HEK293T (cell line): ENCODE data around the gene RNGTT.

ENCODE experiments used
- CTCF ChIA-PET: fragments of 350-600 bp; formaldehyde crosslinking; extraction: SDS; loops from one replicate; lab custom pipeline; 2021; ENCODE audit warnings: antibody characterized with exemption, inconsistent platforms; lab: Yijun Ruan, JAX
- POLR2A ChIA-PET: fragments of 350-600 bp; formaldehyde crosslinking; extraction: SDS; loops from one replicate; lab custom pipeline; 2020; ENCODE audit warnings: antibody characterized with exemption, inconsistent platforms; lab: Yijun Ruan, JAX
- DNase-seq: peaks from one replicate; pipeline ENCODE4 v3.0.0; 2012; ENCODE audit warnings: mixed read lengths; ENCODE audit errors: extremely low spot score
- ARNT ChIP-seq: fragments of 450-650 bp; IDR thresholded peaks from 2 replicates; pipeline ENCODE4 v1.6.1; 2017; ENCODE audit warnings: mild to moderate bottlenecking
- BHLHE40 ChIP-seq: fragments of 450-650 bp; IDR thresholded peaks from 2 replicates; pipeline ENCODE4 v1.6.1; 2016; ENCODE audit warnings: mild to moderate bottlenecking, moderate library complexity, borderline replicate concordance
- CTBP1 ChIP-seq: fragments of 450-650 bp; IDR thresholded peaks from 2 replicates; pipeline ENCODE4 v1.6.1; 2016; ENCODE audit warnings: borderline replicate concordance
- ELF4 ChIP-seq: fragments of 450-650 bp; IDR thresholded peaks from 2 replicates; pipeline ENCODE4 v1.6.1; 2017; ENCODE audit warnings: antibody characterized with exemption
- FOXA1 ChIP-seq: fragments of 450-650 bp; IDR thresholded peaks from 2 replicates; pipeline ENCODE4 v1.6.1; 2016; ENCODE audit warnings: mild to moderate bottlenecking
- FOXK2 ChIP-seq: fragments of 450-650 bp; IDR thresholded peaks from 2 replicates; pipeline ENCODE4 v1.6.1; 2016; ENCODE audit warnings: mild to moderate bottlenecking
- FOXM1 ChIP-seq: fragments of 450-650 bp; IDR thresholded peaks from 2 replicates; pipeline ENCODE4 v1.6.1; 2017; ENCODE audit warnings: mild to moderate bottlenecking, borderline replicate concordance
- HDGF ChIP-seq: fragments of 450-650 bp; IDR thresholded peaks from 2 replicates; pipeline ENCODE4 v1.6.1; 2017; ENCODE audit warnings: antibody characterized with exemption, borderline replicate concordance
- L3MBTL2 ChIP-seq: fragments of 450-650 bp; conservative IDR thresholded peaks from 2 replicates; pipeline ENCODE4 v1.6.1; 2016; ENCODE audit warnings: mild to moderate bottlenecking
- LEF1 ChIP-seq: fragments of 450-650 bp; IDR thresholded peaks from 2 replicates; pipeline ENCODE4 v1.6.1; 2017; ENCODE audit warnings: mild to moderate bottlenecking, borderline replicate concordance
- NFRKB ChIP-seq: fragments of 450-650 bp; IDR thresholded peaks from 2 replicates; pipeline ENCODE4 v1.6.1; 2016; ENCODE audit warnings: mild to moderate bottlenecking, moderate library complexity
- SP1 ChIP-seq: fragments of 450-650 bp; IDR thresholded peaks from 2 replicates; pipeline ENCODE4 v1.6.1; 2017
- SUZ12 ChIP-seq: fragments of 450-650 bp; IDR thresholded peaks from 2 replicates; pipeline ENCODE4 v1.6.1; 2016; ENCODE audit warnings: mild to moderate bottlenecking
- TARDBP ChIP-seq: fragments of 450-650 bp; IDR thresholded peaks from 2 replicates; pipeline ENCODE4 v1.6.1; 2016
- ZNF384 ChIP-seq: fragments of 450-650 bp; IDR thresholded peaks from 2 replicates; pipeline ENCODE4 v1.6.1; 2016
- TF ChIP-seq, protein P1 (sequence below): fragments of 450-650 bp; IDR thresholded peaks from 2 replicates; pipeline ENCODE4 v1.6.1; 2016

RNGTT gene

DNA sequence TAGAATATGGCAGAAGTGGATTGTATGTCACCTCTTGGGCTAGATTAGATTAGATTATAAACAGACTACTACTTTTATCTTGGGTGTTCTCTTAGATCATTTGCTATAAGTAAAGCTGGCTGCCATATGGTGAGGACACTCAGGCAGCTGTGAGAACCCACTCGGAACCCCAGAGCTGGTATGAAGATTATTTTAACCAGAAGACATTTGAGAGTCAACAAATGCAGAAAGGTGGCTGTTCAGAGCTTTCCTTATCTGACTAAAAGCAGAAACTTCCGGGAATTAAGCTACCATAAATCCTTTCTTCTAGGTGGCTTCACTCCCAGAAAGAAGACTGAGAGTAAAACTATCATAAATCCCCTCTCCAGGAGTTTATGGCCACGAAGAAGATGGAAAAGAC lies 91.9 kb downstream of the RNGTT start:
- no peak for TF ChIP-seq NFRKB
- TF ChIP-seq, protein P1, sequence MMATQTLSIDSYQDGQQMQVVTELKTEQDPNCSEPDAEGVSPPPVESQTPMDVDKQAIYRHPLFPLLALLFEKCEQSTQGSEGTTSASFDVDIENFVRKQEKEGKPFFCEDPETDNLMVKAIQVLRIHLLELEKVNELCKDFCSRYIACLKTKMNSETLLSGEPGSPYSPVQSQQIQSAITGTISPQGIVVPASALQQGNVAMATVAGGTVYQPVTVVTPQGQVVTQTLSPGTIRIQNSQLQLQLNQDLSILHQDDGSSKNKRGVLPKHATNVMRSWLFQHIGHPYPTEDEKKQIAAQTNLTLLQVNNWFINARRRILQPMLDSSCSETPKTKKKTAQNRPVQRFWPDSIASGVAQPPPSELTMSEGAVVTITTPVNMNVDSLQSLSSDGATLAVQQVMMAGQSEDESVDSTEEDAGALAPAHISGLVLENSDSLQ: no peak
- TF ChIP-seq FOXA1: no peak
- no peak for TF ChIP-seq ELF4
- no peak for TF ChIP-seq FOXK2
- no peak for TF ChIP-seq TARDBP
- no peak for TF ChIP-seq ZNF384
- no peak for TF ChIP-seq HDGF
- TF ChIP-seq SUZ12: no peak
- TF ChIP-seq LEF1: no peak
- no peak for TF ChIP-seq CTBP1
- no peak for TF ChIP-seq ARNT
- no peak for TF ChIP-seq BHLHE40
- no peak for TF ChIP-seq L3MBTL2
- TF ChIP-seq FOXM1: no peak
- TF ChIP-seq SP1: no peak
- no peak for DNase-seq
- ChIA-PET POLR2A (no interaction called here), CTCF (interaction anchor here (0.7 to 1.3 kb wide), 2 partner anchors 10 to 722 kb away, joined by 3 read pairs; no protein-coding TSS in a partner anchor)

DNA sequence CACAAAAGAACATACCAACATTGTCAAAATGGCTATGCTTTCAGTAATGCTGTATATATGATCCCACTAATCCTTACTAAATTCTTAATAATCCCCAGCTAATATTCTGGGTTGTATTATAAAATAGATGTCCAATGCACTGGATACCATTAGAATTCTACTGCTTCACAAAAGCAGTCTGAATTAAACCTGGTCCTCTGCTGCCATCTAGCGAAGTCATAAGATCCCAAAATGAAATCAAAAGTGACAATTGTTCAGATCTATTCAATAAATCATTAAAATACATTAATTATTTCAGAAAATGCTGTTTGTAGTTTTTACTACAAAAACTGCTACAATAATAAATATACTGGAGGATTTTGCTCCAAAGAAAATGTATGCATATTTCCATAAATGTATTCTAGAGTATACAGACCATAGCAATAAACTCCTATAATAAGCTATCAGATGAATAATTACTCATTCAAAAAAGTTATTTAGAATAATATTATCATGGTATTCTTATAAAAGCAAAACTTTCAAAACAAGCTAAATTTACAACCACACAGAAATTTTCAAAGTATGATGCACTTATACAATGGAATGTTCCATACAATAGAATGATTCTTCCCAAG lies 92.6 kb downstream of the RNGTT start:
- ChIA-PET POLR2A (no interaction called here), CTCF (interaction anchor here (0.5 to 1.4 kb wide), 4 partner anchors 11 to 926 kb away, joined by 3 read pairs; no protein-coding TSS in a partner anchor)
- DNase-seq: peak; percentile 18
- no peak for TF ChIP-seq SUZ12
- TF ChIP-seq, protein P1: peak; percentile 20; the same call in 1 of the 2 replicates

DNA sequence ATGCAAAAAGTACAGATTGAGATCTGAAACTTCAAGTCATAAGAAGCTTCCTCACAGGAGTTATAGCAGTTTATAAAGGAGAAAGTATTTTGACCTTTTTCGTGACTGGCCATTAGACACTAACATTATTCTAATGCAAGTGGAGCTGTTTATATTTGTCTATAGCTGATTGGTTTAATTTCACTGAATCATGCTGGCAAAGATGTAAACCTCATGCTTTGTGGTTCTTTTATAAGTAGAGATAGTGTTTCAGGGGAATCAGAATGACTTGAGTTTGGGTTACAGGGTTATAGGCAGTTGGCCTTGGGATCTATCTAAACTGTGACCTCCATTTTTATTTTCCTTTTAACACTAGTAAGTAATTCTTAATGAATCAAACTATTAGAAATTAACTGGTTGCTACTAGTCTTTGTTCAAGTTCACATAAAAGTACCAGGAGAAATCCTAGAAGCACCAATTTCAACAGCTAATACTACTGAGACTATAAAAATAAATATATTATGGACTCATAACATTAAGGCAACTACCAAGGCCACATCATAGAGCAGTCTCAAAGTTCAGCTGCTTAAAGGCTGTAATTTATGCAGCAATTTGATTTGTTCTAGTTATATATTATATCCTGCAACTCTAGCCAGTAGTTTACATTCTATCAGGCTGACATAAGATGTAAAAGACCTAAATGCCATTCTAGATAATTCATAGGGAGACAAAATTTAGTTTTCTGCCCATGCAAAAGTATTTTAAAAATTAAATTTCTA lies 94.0 kb downstream of the RNGTT start:
- POLR2A ChIA-PET: no interaction called here
- TF ChIP-seq SUZ12 (no peak), SP1 (no peak), LEF1 (no peak), FOXK2 (no peak), ZNF384 (no peak), HDGF (no peak), ELF4 (no peak), FOXA1 (no peak), L3MBTL2 (no peak), NFRKB (no peak), BHLHE40 (no peak), CTBP1 (no peak), TARDBP (no peak), FOXM1 (no peak), ARNT (no peak)
- TF ChIP-seq, protein P1: no peak
- no peak for DNase-seq
- CTCF ChIA-PET: interaction anchor here (1.4 kb wide), 1 partner anchor 925 kb away, joined by 3 read pairs; no protein-coding TSS in a partner anchor

DNA sequence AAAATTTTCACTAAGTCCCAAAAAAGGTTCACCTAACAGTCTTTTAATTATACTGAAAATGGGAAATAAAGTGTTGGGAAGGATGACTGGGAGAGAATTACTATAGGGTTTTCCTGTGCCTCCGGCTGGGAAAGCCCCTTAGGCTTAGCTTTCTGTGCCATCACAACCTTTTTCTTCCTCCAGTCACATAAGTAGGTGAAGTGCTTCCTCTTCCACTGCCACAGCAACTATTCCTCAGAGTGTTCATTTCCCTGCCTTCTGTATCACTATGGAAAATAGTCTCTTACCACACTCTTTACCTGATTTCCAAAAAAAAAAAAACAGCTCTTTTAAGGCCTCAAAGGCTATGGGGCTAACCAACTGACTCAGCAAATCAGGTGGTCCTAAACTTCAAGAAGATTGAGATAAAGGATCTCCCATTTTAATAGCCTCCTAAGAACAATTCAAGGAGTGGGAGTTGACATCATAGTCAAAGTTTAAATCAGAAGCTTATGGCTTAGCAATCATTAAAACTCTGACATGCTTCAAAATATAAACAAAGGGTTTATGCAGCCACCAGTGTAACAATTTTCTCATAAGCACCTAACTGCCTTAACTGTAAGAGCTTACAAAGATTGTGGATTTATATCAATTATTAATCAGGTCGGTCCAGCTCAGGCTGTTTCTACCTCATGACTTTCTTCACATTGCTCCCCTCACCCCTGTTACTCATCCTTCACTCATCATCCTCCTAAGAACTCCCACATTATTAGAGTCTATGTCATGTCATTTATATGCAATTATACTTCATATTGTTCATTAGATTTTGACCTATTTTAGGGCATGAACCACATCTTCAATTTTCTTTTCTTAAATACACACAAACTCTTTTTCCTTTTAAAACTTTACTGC lies 95.3 kb downstream of the RNGTT start:
- no peak for DNase-seq
- TF ChIP-seq NFRKB: no peak
- no peak for TF ChIP-seq LEF1
- TF ChIP-seq ZNF384: no peak
- no peak for TF ChIP-seq L3MBTL2
- no peak for TF ChIP-seq ELF4
- no peak for TF ChIP-seq SP1
- no peak for TF ChIP-seq HDGF
- no peak for TF ChIP-seq FOXK2
- no peak for TF ChIP-seq TARDBP
- TF ChIP-seq CTBP1: no peak
- TF ChIP-seq ARNT: no peak
- TF ChIP-seq, protein P1: no peak
- POLR2A ChIA-PET: no interaction called here
- CTCF ChIA-PET: no interaction called here

DNA sequence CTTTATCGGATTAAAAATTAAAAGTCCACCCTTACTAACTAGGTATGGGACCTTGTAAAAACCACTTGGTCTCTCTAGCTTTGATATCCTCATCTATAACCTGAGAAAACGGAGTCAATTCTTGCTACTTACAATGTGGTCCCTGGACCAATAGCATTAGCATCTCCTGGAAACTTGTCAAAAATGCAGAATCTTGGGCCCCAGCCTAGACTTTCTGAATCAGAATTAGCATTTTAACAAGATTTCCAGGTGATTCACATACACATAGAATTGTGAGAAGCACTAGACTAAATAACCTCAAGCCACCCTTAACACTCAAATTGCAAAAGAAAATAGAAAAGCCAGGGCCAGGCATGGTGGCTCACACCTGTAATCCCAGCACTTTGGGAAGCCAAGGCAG lies 96.6 kb downstream of the RNGTT start:
- TF ChIP-seq FOXA1 (no peak), SUZ12 (no peak), NFRKB (no peak), ZNF384 (no peak), LEF1 (no peak), ARNT (no peak), L3MBTL2 (no peak), TARDBP (no peak), CTBP1 (no peak), HDGF (no peak), FOXM1 (no peak), SP1 (no peak), ELF4 (no peak), BHLHE40 (no peak), FOXK2 (no peak)
- TF ChIP-seq, protein P1: no peak
- DNase-seq: no peak
- POLR2A ChIA-PET: no interaction called here
- CTCF ChIA-PET: no interaction called here
